ENCODE results near the gene IMMT.

The IMMT gene

DNA sequence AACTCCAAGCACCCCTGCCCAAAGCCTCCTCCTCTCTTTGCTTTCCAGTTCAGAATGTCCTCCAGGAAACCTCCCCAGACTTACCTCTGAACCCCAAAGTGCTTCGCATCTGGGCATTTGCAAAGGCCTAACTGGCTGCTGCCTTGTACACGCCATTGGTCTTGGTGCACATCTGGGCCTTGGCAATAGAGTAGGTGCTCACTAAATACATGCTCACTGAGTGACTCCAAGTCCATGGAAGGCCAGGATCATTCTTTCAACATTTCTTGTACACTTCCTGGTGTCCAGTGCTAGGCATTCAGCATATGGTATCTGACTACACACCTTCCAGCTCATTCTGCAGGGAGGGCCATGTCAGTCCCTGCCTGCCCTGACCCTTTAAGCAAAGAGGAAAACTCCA, 32.4 kb upstream of the IMMT start:
- no peak for TF ChIP-seq GABPA (IDR thresholded peaks at IDR 0.05; ENCODE audit: low read depth)
- no peak for TF ChIP-seq POLR2AphosphoS5 (IDR thresholded peaks at IDR 0.05; ENCODE audit: low read depth)
- TF ChIP-seq, protein P1, sequence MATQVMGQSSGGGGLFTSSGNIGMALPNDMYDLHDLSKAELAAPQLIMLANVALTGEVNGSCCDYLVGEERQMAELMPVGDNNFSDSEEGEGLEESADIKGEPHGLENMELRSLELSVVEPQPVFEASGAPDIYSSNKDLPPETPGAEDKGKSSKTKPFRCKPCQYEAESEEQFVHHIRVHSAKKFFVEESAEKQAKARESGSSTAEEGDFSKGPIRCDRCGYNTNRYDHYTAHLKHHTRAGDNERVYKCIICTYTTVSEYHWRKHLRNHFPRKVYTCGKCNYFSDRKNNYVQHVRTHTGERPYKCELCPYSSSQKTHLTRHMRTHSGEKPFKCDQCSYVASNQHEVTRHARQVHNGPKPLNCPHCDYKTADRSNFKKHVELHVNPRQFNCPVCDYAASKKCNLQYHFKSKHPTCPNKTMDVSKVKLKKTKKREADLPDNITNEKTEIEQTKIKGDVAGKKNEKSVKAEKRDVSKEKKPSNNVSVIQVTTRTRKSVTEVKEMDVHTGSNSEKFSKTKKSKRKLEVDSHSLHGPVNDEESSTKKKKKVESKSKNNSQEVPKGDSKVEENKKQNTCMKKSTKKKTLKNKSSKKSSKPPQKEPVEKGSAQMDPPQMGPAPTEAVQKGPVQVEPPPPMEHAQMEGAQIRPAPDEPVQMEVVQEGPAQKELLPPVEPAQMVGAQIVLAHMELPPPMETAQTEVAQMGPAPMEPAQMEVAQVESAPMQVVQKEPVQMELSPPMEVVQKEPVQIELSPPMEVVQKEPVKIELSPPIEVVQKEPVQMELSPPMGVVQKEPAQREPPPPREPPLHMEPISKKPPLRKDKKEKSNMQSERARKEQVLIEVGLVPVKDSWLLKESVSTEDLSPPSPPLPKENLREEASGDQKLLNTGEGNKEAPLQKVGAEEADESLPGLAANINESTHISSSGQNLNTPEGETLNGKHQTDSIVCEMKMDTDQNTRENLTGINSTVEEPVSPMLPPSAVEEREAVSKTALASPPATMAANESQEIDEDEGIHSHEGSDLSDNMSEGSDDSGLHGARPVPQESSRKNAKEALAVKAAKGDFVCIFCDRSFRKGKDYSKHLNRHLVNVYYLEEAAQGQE (IDR thresholded peaks at IDR 0.05; ENCODE audit: insufficient replicate concordance, low read depth) = no peak
- TF ChIP-seq SPI1 (IDR thresholded peaks at IDR 0.05; ENCODE audit: borderline replicate concordance, low read depth) = no peak
- TF ChIP-seq, protein P2, sequence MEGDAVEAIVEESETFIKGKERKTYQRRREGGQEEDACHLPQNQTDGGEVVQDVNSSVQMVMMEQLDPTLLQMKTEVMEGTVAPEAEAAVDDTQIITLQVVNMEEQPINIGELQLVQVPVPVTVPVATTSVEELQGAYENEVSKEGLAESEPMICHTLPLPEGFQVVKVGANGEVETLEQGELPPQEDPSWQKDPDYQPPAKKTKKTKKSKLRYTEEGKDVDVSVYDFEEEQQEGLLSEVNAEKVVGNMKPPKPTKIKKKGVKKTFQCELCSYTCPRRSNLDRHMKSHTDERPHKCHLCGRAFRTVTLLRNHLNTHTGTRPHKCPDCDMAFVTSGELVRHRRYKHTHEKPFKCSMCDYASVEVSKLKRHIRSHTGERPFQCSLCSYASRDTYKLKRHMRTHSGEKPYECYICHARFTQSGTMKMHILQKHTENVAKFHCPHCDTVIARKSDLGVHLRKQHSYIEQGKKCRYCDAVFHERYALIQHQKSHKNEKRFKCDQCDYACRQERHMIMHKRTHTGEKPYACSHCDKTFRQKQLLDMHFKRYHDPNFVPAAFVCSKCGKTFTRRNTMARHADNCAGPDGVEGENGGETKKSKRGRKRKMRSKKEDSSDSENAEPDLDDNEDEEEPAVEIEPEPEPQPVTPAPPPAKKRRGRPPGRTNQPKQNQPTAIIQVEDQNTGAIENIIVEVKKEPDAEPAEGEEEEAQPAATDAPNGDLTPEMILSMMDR (IDR thresholded peaks at IDR 0.05; ENCODE audit: insufficient read depth, low read length) = no peak
- Histone ChIP-seq H3K27me3 (ENCODE audit: insufficient read depth, poor library complexity, severe bottlenecking) (no peaks in the 10 kb centered on the region), H3K4me3 (replicated peaks; ENCODE audit: insufficient read depth, low read length) (no peak overlapping the region), H3K27ac (replicated peaks) (peak overlapping the region; percentile 7)
- no peak for DNase-seq (ENCODE audit: low read depth in 1 of 2, low spot score in 1 of 2)

DNA sequence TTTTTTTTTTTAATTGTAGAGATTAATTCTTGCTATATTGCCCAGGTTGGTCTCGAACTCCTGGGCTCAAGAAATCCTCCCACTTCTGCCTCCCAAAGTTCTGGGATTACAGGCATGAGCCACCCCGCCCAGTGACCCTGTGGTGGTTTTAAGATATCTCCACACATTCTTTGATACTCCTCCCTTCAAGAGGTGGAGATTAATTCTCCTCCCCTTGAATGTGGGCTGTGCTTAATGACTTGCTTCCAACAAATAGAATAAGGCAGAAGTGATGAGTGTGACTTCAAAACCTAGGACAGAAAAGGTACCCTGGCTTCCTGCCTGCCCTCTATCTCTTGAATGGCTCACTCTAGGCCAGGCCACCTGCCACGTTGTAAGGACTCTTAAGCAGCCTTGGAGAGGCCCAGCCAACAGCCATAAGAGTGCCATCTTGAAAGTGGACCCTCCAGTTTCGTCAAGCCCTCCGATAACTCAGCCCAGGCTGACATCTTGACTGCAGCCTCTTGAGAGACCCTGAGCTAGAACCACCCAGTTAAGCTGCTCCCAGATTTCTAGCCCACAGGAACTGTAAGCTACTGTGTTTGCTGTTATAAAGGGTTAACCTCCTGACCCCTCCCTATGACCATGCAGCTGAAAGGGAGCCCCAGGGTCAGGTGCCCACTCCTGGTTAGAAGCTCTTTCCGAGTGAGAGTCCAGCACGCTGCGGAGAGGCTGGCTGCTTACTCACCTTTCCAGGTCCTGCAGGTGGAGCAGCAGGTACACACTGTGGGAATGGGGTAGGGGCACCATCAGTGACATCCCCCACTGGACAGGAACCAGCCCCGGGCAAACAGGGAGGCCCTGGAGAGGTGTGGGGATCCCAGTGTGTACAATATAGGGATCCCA, 31.6 kb upstream of the IMMT start:
- Histone ChIP-seq H3K27me3 (ENCODE audit: insufficient read depth, poor library complexity, severe bottlenecking) (no peaks in the 10 kb centered on the region), H3K27ac (replicated peaks) (peak overlapping the region; percentile 7; the same call in 1 of the 2 replicates), H3K4me3 (replicated peaks; ENCODE audit: insufficient read depth, low read length) (no peak overlapping the region)
- TF ChIP-seq, protein P2 (IDR thresholded peaks at IDR 0.05; ENCODE audit: insufficient read depth, low read length) = no peak
- TF ChIP-seq GABPA (IDR thresholded peaks at IDR 0.05; ENCODE audit: low read depth) = no peak
- TF ChIP-seq, protein P1 (IDR thresholded peaks at IDR 0.05; ENCODE audit: insufficient replicate concordance, low read depth) = no peak
- no peak for TF ChIP-seq POLR2AphosphoS5 (IDR thresholded peaks at IDR 0.05; ENCODE audit: low read depth)
- no peak for TF ChIP-seq SPI1 (IDR thresholded peaks at IDR 0.05; ENCODE audit: borderline replicate concordance, low read depth)
- no peak for DNase-seq (ENCODE audit: low read depth in 1 of 2, low spot score in 1 of 2)

GRCh38 chr2:86226070-86226469, 30.8 kb upstream of the IMMT start:
- no peak overlapping the region for H3K4me3 ChIP-seq (replicated peaks; ENCODE audit: insufficient read depth, low read length)
- H3K27me3 ChIP-seq (ENCODE audit: insufficient read depth, poor library complexity, severe bottlenecking) = no peaks in the 10 kb centered on the region
- H3K27ac ChIP-seq (replicated peaks) = peak overlapping the region; percentile 62; the same call in 1 of the 2 replicates
- no peak for TF ChIP-seq POLR2AphosphoS5 (IDR thresholded peaks at IDR 0.05; ENCODE audit: low read depth)
- peak; percentile 19; the same call in 1 of the 2 replicates for TF ChIP-seq SPI1 (IDR thresholded peaks at IDR 0.05; ENCODE audit: borderline replicate concordance, low read depth)
- TF ChIP-seq GABPA (IDR thresholded peaks at IDR 0.05; ENCODE audit: low read depth) = no peak
- TF ChIP-seq, protein P1 (IDR thresholded peaks at IDR 0.05; ENCODE audit: insufficient replicate concordance, low read depth) = no peak
- TF ChIP-seq, protein P2 (IDR thresholded peaks at IDR 0.05; ENCODE audit: insufficient read depth, low read length) = no peak
- DNase-seq (ENCODE audit: low read depth in 1 of 2, low spot score in 1 of 2) = peak; percentile 54 to 61
